GM18517 (cell line): Measurements from ENCODE around the gene C10orf67.
"Not testable (repeated sequence)": the region's sequence is repeated elsewhere in the genome, so short reads cannot be mapped to it uniquely, and the experiment has no call there.

Experiments
- ATAC-seq: cut with Tn5 transposase; IDR thresholded peaks from one replicate; pipeline ENCODE4 v1.9.1; 2021; ENCODE audit warnings: mild to moderate bottlenecking, moderate library complexity; ENCODE audit not compliant: unreplicated experiment

C10orf67 gene

DNA sequence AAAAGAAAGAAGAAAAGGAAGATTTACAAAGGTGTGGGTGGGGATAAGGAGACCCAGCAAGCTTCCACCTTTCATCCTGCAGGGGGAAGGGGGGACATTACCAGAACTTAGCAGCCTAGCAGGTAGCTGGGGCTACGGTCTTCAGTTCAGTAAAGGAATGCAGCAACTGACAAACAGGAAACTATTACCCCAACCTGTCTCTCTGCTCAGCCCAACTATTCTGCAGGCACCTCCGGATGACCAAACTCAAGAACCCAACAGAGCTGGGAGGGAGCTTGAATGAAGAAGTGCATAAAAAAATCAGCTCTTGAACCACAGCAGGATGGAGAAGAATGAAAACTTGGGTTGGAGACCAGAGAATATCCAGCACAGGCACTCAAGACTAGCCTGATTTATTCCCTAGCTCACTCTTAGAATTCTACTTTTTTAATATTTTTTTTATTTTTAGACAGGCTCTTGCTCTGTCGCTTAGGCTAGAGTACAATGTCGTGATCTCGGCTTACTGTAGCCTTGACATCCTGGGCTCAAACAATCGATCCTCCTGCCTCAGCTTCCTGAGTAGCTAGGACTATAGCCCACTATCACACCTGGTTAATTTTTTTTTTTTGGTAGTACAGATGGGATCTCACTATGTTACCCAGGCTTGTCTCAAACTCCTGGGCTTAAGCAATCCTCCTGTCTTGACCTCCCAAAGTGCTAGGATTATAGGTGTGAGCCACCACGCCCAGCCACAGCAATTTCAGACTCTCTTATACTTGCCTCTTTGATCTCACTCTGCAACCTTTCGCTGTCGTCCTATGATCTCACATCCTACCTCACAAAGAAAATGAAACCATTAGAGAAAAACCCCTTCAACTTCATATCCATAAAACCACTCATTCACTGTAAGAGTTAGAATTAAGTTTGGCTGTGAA, 18.5 kb upstream of the C10orf67 start:
- peak; percentile 56 for ATAC-seq

GRCh38 chr10:23362069-23362830, 17.7 kb upstream of the C10orf67 start:
- peak; percentile 55 for ATAC-seq

DNA sequence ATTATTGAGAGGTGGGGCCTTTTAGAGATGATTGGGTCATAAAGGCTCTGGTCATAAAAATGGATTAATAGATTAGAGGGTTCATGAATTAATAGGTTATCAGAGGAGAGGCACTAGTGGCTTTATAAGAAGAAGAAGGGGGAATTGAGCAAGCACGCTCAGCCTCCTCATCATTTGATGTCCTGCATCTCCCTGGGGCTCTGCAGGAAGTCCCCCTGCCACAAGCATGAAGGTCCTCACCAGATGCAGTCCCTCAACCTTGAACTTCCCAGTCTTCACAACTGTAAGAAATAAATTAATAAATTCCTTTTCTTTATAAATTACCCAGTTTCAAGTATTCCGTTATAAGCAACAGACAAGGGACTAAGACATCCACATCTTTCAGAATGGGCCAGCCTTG, 17.1 kb upstream of the C10orf67 start:
- no peak for ATAC-seq

GRCh38 chr10:23359692-23360380, 15.2 kb upstream of the C10orf67 start:
- no peak for ATAC-seq

DNA sequence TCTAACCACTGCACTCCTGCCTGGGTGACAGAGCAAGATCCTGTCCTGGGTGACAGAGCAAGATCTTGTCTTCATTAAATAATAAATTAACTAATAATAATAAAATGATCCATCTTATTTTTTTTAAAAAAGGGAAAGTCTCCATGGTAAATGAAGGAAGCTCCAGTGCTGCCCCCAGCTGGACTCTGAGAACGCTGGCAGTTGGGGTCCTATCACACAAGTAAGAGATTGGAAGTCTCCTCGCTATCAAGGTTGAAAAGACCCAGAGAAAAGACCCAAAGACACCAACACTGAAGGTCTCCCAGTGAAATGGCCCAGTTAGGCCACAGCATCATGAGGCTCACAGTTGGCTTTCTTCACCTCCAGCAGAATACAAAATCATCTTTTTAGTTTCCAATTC, 13.8 kb upstream of the C10orf67 start:
- ATAC-seq: no peak

DNA sequence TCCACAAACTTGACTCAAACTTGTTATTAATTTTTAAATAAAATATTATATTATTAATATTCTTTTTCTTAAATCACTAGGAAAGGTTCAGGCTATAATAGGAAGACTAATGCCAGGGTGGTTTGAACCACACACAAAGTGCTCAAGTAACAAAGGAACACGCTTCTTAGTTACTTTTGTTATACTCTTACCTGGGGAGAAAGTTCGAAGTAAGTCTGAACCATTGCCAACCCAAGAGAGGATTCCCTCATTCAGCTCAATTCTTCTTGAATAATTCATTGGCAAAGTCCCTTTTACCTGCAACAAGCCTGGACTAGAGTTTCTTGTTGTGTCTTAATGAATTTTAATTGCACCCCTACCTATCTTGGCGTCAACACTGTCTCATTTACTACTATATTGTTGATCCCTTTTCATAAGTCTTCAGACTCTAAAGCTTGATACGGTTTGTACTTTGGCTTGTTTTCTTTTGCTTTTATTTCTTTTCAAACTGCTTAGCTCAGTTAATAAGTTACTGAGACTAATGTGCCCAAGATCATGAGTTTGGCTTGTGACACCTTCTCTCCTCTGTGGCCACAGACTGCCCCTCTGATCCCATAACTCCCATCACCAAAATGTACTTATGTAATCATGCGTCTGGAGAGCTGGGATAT, 10.2 kb upstream of the C10orf67 start:
- no peak for ATAC-seq

DNA sequence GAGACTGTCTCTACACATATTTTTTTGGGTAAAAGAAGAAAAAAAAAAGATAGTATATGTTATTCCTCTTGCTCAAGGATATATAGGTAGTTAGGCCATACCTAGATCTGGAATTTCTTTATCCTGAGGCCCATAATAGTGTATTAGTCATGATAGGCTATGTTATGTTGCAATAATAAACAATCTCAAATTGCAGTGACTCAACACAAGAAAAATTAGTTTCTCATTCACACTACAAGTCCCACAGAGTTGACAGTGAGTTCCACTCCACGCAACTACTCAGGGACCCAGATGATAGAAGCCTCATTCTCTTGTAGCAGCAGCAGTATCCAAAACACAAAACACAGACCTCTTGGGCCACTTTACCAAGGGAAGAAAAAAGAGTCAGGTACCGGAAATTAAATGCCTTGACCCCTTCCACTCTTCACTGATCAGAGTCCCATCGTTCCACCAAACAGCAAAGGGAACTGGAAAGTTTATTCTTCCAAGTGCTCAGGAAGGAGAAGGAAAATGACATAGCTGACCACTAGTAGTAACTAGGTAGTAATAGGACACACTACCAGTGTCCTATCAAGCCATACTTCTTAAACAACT, 7.4 kb upstream of the C10orf67 start:
- ATAC-seq: no peak

GRCh38 chr10:23350706-23351105, 6.1 kb upstream of the C10orf67 start:
- ATAC-seq: not testable (repeated sequence)

GRCh38 chr10:23345861-23346260, 1.3 kb upstream of the C10orf67 start:
- no peak for ATAC-seq

GRCh38 chr10:23343591-23344240, 881 bp downstream of the C10orf67 start:
- ATAC-seq: no peak

DNA sequence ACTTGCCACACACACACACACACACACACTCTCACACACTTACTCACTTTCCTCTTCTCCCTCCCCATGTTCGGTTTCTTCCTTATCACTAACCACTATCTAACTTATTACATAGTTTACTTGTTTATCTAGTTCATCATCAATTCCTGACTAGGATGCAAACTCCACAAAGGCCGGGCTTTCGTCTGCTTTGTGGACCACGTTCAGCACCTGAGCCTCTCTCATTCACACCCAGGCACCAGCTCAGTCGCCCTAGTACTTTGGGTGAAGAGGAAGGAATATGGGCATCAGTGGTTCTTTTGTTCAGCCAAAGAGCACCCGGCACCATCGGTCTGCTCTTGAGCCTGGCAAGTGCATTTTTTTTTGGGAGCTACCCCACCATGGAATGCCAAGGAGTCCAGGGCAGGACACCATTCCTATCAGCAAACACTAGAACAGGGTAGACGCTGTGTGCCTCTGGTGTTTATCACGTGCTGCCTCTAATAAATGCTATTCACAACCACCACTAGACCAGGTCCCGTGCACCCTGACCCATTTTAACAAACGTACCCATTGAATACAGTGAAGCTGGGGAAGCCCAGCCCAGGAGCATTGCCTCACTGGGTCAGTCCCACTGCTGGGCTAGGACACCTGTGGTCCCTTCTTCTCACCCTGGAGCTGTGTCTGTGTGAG, 2.2 kb downstream of the C10orf67 start:
- no peak for ATAC-seq

DNA sequence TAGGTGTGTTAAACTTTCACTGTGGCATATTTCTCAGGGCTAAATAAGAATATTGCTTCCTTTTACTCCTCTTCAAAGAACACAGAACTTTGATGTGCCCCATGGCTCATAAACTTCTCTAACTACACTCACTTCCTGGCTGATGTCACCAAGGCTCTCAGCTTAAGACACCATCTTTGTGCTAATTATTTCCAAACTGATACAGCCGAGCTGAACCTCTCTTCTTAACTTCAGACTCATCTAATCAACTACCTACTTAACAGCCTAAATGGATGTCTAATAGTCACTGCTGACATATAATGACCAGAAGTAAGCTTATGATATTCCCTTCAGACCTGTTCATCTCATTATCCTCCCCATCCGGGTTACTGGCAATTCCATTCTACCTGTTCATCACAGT, 3.6 kb downstream of the C10orf67 start:
- ATAC-seq: no peak

DNA sequence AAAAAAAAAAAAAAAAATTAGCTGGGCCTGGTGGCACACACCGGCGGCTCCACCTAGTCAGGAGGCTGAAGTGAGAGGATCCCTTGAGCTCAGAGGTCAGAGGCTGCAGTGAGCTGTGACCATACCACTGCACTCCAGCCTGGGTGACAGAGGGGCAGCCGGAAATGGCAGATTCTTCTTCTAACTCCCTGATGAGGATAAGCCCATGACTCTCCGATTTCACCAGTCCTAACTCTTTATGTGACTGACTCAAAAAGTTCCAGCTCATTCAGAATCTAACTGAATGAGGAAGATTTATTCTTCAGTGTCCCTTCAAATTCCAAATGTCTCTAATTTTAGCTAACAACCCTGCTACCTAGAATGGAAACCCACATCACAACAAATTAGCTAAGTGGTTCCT, 4.2 kb downstream of the C10orf67 start:
- no peak for ATAC-seq

GRCh38 chr10:23338886-23339285, 5.7 kb downstream of the C10orf67 start:
- ATAC-seq: no peak

DNA sequence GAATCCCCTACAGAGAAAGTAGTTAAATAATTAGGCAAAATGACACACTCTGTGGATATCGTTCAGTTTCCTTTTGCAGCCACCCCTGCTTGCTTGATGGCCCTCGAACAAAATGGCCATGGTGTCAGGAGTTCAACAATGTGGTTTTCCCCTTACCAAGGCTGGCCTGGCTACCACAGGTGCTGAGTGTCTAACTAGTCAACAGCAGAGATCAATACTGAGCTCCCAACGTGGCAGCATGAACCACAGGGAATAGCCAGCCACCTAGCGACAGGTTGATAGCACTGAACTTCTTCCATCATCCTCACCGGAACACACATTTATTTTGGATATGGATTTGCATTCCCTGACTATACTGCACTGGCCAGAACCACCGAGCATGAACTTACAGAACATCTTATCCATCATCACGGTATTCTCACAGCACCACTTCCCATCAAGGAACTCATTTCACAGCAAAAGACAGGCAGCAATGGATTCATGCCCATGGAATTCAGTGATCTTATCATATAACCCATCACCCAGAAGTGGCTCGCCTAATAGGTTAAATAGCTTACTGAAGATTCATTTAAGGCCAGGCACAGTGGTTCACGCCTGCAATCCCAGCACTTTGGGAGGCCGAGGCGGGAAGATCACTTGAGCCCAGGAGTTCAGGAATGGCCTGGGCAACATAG, 6.3 kb downstream of the C10orf67 start:
- no peak for ATAC-seq

DNA sequence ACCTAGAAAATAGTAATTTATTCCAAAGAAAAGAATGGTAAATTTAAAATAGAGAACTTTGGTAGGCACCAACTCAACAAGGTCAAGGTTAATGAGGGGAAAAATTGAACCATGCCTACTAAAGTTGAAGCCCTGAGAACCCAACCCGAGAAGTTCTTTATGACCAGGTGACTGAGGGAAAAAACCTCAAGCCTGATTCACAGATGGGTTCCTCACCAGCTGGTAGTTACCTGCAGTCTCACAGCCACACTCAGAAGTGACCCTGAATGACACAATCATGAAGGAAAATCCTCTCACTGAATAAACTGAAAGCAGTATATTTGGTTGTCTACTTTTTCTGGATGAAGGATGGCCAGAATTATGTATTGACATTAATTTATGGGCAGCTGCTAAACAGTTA, 7.0 kb downstream of the C10orf67 start:
- no peak for ATAC-seq

- no peak for ATAC-seq
These were observed 12.9 kb downstream of the C10orf67 start for GRCh38 chr10:23331567-23332301.

DNA sequence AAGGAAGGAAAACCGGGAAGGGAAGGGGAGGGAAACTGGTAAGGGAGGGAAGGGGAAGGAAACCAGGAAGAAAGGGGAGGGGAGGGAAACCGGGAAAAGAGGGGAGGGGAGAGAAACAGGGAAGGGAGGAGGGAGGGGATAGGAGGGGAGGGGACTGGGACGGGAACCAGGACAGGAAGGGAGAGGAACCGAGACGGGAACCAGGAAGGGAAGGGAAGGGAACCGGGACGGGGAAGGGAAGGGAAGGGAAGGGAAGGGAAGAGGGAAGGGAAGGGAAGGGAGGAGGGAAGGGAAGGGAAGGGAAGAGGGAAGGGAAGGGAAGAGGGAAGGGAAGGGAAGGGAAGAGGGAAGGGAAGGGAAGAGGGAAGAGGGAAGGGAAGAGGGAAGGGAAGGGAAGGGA, 13.6 kb downstream of the C10orf67 start:
- ATAC-seq: no peak
